Purkinje cell (primary cell): ENCODE results near the gene WIPF2. TPM values are rescaled to one million over a fixed set of nuclear protein-coding genes. Genes with fewer than 3 reads are reported as not detected.

Source experiments
- polyA plus RNA-seq: library from polyadenylated mRNA; unstranded; fragments of >200 nt; fragmentation: Nextera tagmentation; gene quantifications from 2 replicates; pipeline ENCODE4 v1.2.1, GENCODE V29; 2014

WIPF2 gene, protein sequence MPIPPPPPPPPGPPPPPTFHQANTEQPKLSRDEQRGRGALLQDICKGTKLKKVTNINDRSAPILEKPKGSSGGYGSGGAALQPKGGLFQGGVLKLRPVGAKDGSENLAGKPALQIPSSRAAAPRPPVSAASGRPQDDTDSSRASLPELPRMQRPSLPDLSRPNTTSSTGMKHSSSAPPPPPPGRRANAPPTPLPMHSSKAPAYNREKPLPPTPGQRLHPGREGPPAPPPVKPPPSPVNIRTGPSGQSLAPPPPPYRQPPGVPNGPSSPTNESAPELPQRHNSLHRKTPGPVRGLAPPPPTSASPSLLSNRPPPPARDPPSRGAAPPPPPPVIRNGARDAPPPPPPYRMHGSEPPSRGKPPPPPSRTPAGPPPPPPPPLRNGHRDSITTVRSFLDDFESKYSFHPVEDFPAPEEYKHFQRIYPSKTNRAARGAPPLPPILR
- 6.8 and 7.7 TPM in 2 replicates for polyA plus RNA-seq

DNA sequence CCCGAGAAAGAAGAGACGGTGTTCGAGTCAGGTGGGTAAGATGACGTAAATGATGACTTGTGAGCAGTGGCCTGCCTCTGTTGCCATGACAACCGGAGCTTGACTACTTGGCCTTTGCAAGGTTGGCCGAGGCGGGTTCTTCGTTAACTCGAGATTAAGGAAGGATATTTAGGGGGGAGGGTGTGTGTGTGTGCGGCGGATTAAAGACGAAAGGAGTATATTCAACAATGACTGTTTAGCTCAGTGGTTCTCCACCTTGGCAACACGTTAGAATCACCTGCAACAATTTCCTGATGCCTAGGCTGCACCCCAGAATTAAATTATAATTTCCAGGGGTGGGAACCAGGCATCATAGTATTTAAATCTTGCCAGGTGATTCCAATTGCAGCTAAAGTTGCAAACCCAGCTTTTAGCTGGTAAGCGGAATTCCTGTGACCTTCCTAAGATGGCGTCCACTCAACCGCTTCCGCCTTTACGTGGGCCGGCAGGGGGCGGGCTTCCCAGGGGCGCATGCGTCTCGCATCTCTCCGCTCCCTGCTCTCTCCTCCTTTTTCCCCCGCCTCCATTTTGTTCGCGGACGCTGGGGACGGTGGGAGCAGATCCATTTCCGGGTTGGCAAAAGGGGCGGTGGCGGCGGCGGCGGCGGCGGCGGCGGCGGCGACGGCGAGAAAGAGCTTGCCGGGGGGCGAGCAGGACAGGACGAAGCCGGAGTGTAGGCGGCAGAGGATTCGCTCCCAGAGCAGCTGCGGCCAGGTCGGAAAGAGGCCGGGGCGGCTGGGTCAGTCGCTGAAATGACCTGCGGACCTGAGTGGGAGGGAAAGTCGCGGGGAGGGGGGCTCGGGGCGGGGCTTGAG lies at the start of gene WIPF2:
WIPF2 (plus strand) TSS at position 565 of the 854 bp plus-strand sequence. CDS start 37,156 bp downstream, outside the sequence.

GRCh38 chr17:40177275-40177874 lies 41.7 kb upstream of the WIPF2 start, which contains the start of gene RAPGEFL1:
Gene RAPGEFL1 (plus strand): TSS chr17:40177470. CDS start chr17:40177862, 392 bp downstream.

DNA sequence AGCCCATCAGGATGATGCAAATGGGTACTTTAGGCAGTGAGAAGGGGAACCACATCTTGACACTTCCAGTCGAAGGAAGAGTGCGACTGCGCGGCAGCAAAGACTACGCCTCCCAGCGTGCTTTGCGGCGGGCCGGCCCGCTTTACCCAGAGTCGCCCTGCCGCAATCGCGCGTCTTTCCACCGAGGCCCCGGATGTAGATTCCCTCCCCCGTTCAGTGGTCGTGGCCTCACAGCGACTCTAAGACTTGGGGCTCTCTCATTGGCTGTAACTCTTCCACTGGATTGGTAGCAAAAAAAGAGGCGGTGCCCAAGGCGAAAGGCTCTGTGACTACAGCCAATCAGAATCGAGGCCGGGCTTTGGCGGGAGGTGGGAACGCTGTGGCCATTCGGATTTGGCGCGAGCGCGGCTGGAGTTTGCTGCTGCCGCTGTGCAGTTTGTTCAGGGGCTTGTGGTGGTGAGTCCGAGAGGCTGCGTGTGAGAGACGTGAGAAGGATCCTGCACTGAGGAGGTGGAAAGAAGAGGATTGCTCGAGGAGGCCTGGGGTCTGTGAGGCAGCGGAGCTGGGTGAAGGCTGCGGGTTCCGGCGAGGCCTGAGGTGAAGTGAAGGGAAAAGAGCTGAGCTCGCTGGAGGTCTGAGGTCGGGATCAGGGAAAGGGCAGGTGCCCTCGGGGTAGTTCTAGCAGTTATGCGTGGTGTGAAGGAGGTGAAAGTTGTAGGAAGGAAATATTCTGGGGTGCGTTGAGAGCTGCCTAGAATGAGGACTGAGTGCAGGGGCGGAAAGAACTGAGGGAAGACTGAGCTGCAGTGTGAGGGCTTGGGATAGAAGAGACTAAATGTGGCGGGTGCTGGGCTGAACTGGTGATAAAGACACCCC lies 68.6 kb downstream of the WIPF2 start, which contains the start of gene CDC6:
CDC6 (plus strand) TSS at position 386 of the 876 bp plus-strand sequence. CDS start 1,542 bp downstream, outside the sequence.

GRCh38 chr17:40309031-40309948 lies 90.2 kb downstream of the WIPF2 start, which contains the start of gene RARA:
Gene RARA (plus strand): TSS chr17:40309180. CDS start chr17:40331219, 22,039 bp downstream.

Other genes starting within 250 kb of the WIPF2 start
- gene PSMD3, start 238.5 kb upstream of the WIPF2 start, polyA plus RNA-seq = 4.0 and 6.0 TPM in 2 replicates
- gene CSF3, start 203.9 kb upstream of the WIPF2 start, polyA plus RNA-seq = not detected in 2 replicates
- 6.3 and 10.1 TPM in 2 replicates for gene MED24, start 164.9 kb upstream of the WIPF2 start, polyA plus RNA-seq
- 8.4 and 9.1 TPM in 2 replicates for gene THRA, start 156.3 kb upstream of the WIPF2 start, polyA plus RNA-seq
- gene NR1D1, start 118.7 kb upstream of the WIPF2 start, polyA plus RNA-seq = 5.1 and 10.0 TPM in 2 replicates
- 14.9 and 15.2 TPM in 2 replicates for gene MSL1, start 97.3 kb upstream of the WIPF2 start, polyA plus RNA-seq
- gene CASC3, start 78.8 kb upstream of the WIPF2 start, polyA plus RNA-seq = 9.1 and 16.2 TPM in 2 replicates
- 4.1 and 5.0 TPM in 2 replicates for gene RAPGEFL1, start 41.8 kb upstream of the WIPF2 start, polyA plus RNA-seq
- gene CDC6, start 68.6 kb downstream of the WIPF2 start, polyA plus RNA-seq = not detected in 2 replicates
- gene RARA, start 89.9 kb downstream of the WIPF2 start, polyA plus RNA-seq = 0.35 and 0.50 TPM in 2 replicates
- not detected in 2 replicates for gene GJD3, start 145.4 kb downstream of the WIPF2 start, polyA plus RNA-seq
- gene TOP2A, start 198.6 kb downstream of the WIPF2 start, polyA plus RNA-seq = not detected in 2 replicates
- 0.14 and 0.17 TPM in 2 replicates for gene IGFBP4, start 224.1 kb downstream of the WIPF2 start, polyA plus RNA-seq